Hepatocyte (in vitro differentiated cells): ENCODE results near the gene RIMBP2. TPM values are rescaled to one million over a fixed set of nuclear protein-coding genes. Genes with fewer than 3 reads are reported as not detected.

Experiments
- DNase-seq: peaks from one replicate; pipeline ENCODE4 v3.0.0-alpha.2; 2016; ENCODE audit warnings: low spot score
- H2AFZ ChIP-seq: fragments of 200-600 bp; sonication (generic); 2 replicates; pipeline ENCODE4 v1.6.0; 2016; ENCODE audit warnings: antibody characterized with exemption, mild to moderate bottlenecking
- H3K27ac ChIP-seq: fragments of 200-600 bp; sonication (generic); 2 replicates; pipeline ENCODE4 v1.5.1; 2016; ENCODE audit warnings: mild to moderate bottlenecking
- H3K27me3 ChIP-seq: fragments of 200-600 bp; sonication (generic); 2 replicates; pipeline ENCODE4 v1.6.1; 2016
- H3K36me3 ChIP-seq: fragments of 200-600 bp; sonication (generic); replicated peaks from 2 replicates; pipeline ENCODE4 v1.5.1; 2016; ENCODE audit warnings: low read depth; ENCODE audit not compliant: insufficient read depth
- H3K4me1 ChIP-seq: fragments of 200-600 bp; sonication (generic); 2 replicates; pipeline ENCODE4 v1.5.1; 2016; ENCODE audit warnings: mild to moderate bottlenecking, moderate library complexity; ENCODE audit not compliant: insufficient read depth
- H3K4me2 ChIP-seq: fragments of 200-600 bp; sonication (generic); 2 replicates; pipeline ENCODE4 v1.6.0; 2016
- H3K4me3 ChIP-seq: fragments of 200-600 bp; sonication (generic); 2 replicates; pipeline ENCODE4 v1.5.1; 2016; ENCODE audit warnings: mild to moderate bottlenecking
- H3K79me2 ChIP-seq: fragments of 200-600 bp; sonication (generic); 2 replicates; pipeline ENCODE4 v1.6.0; 2017; ENCODE audit warnings: mild to moderate bottlenecking
- H3K9me2 ChIP-seq: fragments of 200-600 bp; sonication (generic); replicated peaks from 2 replicates; pipeline ENCODE4 v1.6.0; 2017; ENCODE audit warnings: mild to moderate bottlenecking; ENCODE audit not compliant: insufficient read depth
- H3K9me3 ChIP-seq: fragments of 200-600 bp; sonication (generic); 2 replicates; pipeline ENCODE4 v1.5.1; 2016; ENCODE audit warnings: low read depth, mild to moderate bottlenecking
- H4K20me1 ChIP-seq: fragments of 200-600 bp; sonication (generic); 2 replicates; pipeline ENCODE4 v1.6.0; 2016; ENCODE audit warnings: mild to moderate bottlenecking; ENCODE audit not compliant: insufficient read depth, poor library complexity, severe bottlenecking
- CTCF ChIP-seq: fragments of 200-600 bp; sonication (generic); IDR thresholded peaks from 2 replicates; pipeline ENCODE4 v1.5.1; 2016; ENCODE audit warnings: antibody characterized with exemption, mild to moderate bottlenecking; ENCODE audit not compliant: poor library complexity
- EZH2 ChIP-seq: fragments of 200-600 bp; sonication (generic); IDR thresholded peaks from 2 replicates; pipeline ENCODE4 v1.6.1; 2016; ENCODE audit warnings: antibody characterized with exemption, mild to moderate bottlenecking, borderline replicate concordance
- EZH2phosphoT487 ChIP-seq: fragments of 200-600 bp; sonication (generic); IDR thresholded peaks from one replicate; pipeline ENCODE4 v1.6.1; 2018; ENCODE audit warnings: antibody characterized with exemption, mild to moderate bottlenecking, low read depth, moderate library complexity; ENCODE audit not compliant: unreplicated experiment, severe bottlenecking
- WGBS: methylation state at CpG from one replicate; pipeline ENCODE4 v1.1.6; 2016; ENCODE audit warnings: low lambda C conversion rate; ENCODE audit errors: missing lambda C conversion rate; 5-methylcytosine and 5-hydroxymethylcytosine counted together
- polyA plus RNA-seq: library from polyadenylated mRNA; unstranded; fragments of >200 nt; fragmentation: Nextera tagmentation; extraction: Ambion mirVana; gene quantifications from 2 replicates; pipeline ENCODE4 v1.2.1, GENCODE V29; 2016
- total RNA-seq: library from RNA; depleted of rRNA; stranded (reverse); fragments of >200 nt; gene quantifications from 2 replicates; pipeline ENCODE4 v1.2.3, GENCODE V29; 2014

The RIMBP2 gene
- total and polyA plus RNA-seq, 2 experiments from 2014 or later: 2.5 to 4.4 TPM

GRCh38 chr12:130504110-130504839, 211.8 kb downstream of the RIMBP2 start:
- no peaks in the 10 kb centered on the region for H3K79me2 ChIP-seq
- TF ChIP-seq EZH2: no peak
- 79% methylated on average over 18 of the region's 18 CpGs for WGBS

GRCh38 chr12:130501821-130502220, 214.3 kb downstream of the RIMBP2 start:
- H3K79me2 ChIP-seq: no peaks in the 10 kb centered on the region
- no peaks in the 10 kb centered on the region for H3K9me2 ChIP-seq
- H3K4me2 ChIP-seq: no peak overlapping the region
- H3K27me3 ChIP-seq: no peaks in the 10 kb centered on the region
- WGBS: 89% methylated on average over 8 of the region's 8 CpGs
- TF ChIP-seq CTCF (no peak), EZH2phosphoT487 (no peak), EZH2 (no peak)
- no peaks in the 10 kb centered on the region for H3K4me1 ChIP-seq
- H3K9me3 ChIP-seq: no peaks in the 10 kb centered on the region
- no peak overlapping the region for H3K4me3 ChIP-seq
- H2AFZ ChIP-seq: no peak overlapping the region
- no peak for DNase-seq
- H3K36me3 ChIP-seq: no peaks in the 10 kb centered on the region
- no peaks in the 10 kb centered on the region for H4K20me1 ChIP-seq
- H3K27ac ChIP-seq: no peak overlapping the region

More at GRCh38 chr12:130504110-130504839, 211.8 kb downstream of the RIMBP2 start:
- Histone ChIP-seq H3K4me1 (no peaks in the 10 kb centered on the region), H3K4me3 (no peak overlapping the region), H2AFZ (no peak overlapping the region), H3K27ac (no peak overlapping the region), H3K27me3 (no peaks in the 10 kb centered on the region), H3K9me2 (no peaks in the 10 kb centered on the region), H3K4me2 (no peak overlapping the region), H3K36me3 (no peaks in the 10 kb centered on the region), H3K9me3 (no peaks in the 10 kb centered on the region), H4K20me1 (no peaks in the 10 kb centered on the region)
- DNase-seq: no peak

GRCh38 chr12:130500835-130501330, 215.2 kb downstream of the RIMBP2 start:
- Histone ChIP-seq H3K9me3 (no peaks in the 10 kb centered on the region), H3K27ac (no peak overlapping the region), H3K9me2 (no peaks in the 10 kb centered on the region), H3K36me3 (no peaks in the 10 kb centered on the region), H4K20me1 (no peaks in the 10 kb centered on the region), H3K27me3 (no peaks in the 10 kb centered on the region), H2AFZ (no peak overlapping the region), H3K4me3 (no peak overlapping the region), H3K79me2 (no peaks in the 10 kb centered on the region), H3K4me2 (no peak overlapping the region), H3K4me1 (no peaks in the 10 kb centered on the region)
- 90% methylated on average over 16 of the region's 16 CpGs for WGBS
- no peak for DNase-seq
- TF ChIP-seq CTCF: no peak
- TF ChIP-seq EZH2phosphoT487: no peak
- TF ChIP-seq EZH2: no peak

GRCh38 chr12:130499474-130499873, 216.6 kb downstream of the RIMBP2 start:
- Histone ChIP-seq H3K4me2 (no peak overlapping the region), H3K79me2 (no peaks in the 10 kb centered on the region), H3K27me3 (no peaks in the 10 kb centered on the region), H3K36me3 (no peaks in the 10 kb centered on the region), H3K9me3 (no peaks in the 10 kb centered on the region), H4K20me1 (no peaks in the 10 kb centered on the region), H3K27ac (no peak overlapping the region), H3K4me3 (no peak overlapping the region), H3K9me2 (no peaks in the 10 kb centered on the region), H2AFZ (no peak overlapping the region), H3K4me1 (no peaks in the 10 kb centered on the region)
- DNase-seq: no peak
- TF ChIP-seq EZH2phosphoT487: no peak
- no peak for TF ChIP-seq CTCF
- no peak for TF ChIP-seq EZH2
- 74% methylated on average over 4 of the region's 4 CpGs for WGBS
